ENCODE measurements around the gene PDP2. TPM values are rescaled to one million over a fixed set of nuclear protein-coding genes. Genes with fewer than 3 reads are reported as not detected.

The PDP2 gene, protein sequence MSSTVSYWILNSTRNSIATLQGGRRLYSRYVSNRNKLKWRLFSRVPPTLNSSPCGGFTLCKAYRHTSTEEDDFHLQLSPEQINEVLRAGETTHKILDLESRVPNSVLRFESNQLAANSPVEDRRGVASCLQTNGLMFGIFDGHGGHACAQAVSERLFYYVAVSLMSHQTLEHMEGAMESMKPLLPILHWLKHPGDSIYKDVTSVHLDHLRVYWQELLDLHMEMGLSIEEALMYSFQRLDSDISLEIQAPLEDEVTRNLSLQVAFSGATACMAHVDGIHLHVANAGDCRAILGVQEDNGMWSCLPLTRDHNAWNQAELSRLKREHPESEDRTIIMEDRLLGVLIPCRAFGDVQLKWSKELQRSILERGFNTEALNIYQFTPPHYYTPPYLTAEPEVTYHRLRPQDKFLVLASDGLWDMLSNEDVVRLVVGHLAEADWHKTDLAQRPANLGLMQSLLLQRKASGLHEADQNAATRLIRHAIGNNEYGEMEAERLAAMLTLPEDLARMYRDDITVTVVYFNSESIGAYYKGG
- 44.7 and 44.9 TPM in 2 replicates for total RNA-seq (2011; cell fraction: chromatin; rRNA removed; ENCODE audit: low replicate concordance)
- 21.3 and 22.0 TPM in 2 replicates for total RNA-seq (2011; cell fraction: nucleolus; rRNA removed)
- 27.4 and 39.0 TPM in 2 replicates for total RNA-seq (2011; cell fraction: nucleoplasm; rRNA removed)
- 5.5 and 6.7 TPM in 2 replicates for total RNA-seq (2014; rRNA removed)
- total RNA-seq (2014; rRNA removed; fragmentation: Illumina TruSeq; extraction: Trizol): 7.2 and 8.3 TPM in 2 replicates
- total RNA-seq (2015; rRNA removed; fragmentation: Illumina TruSeq; extraction: Trizol): 5.8 and 6.7 TPM in 2 replicates
- 17.7 and 18.5 TPM in 2 replicates for total RNA-seq (2021)
- polyA plus RNA-seq (2011; rRNA removed): 24.3 and 28.6 TPM in 2 replicates
- polyA plus RNA-seq (2011; cell fraction: cytosol; rRNA removed): 13.0 and 18.7 TPM in 2 replicates
- 14.8 and 18.4 TPM in 2 replicates for polyA plus RNA-seq (2011; cell fraction: nucleus; rRNA removed)
- polyA plus RNA-seq (2012): 5.3 and 7.2 TPM in 2 replicates
- polyA plus RNA-seq (2014; fragmentation: Illumina TruSeq; extraction: Trizol): 11.4 and 15.8 TPM in 2 replicates
- polyA plus RNA-seq (2014; fragmentation: Nextera tagmentation; extraction: Ambion mirVana): 1 to 10 TPM; 2.5 to 4.2 TPM
- polyA plus RNA-seq (2014; rRNA removed): 8.3 and 8.7 TPM in 2 replicates
- polyA minus RNA-seq (2011; rRNA and poly(A)+ RNA removed): 41.5 and 46.7 TPM in 2 replicates
- polyA minus RNA-seq (2011; cell fraction: cytosol; rRNA and poly(A)+ RNA removed): 15.2 and 19.5 TPM in 2 replicates
- polyA minus RNA-seq (2011; cell fraction: nucleus; rRNA and poly(A)+ RNA removed): 10.0 and 16.6 TPM in 2 replicates
- Bru-seq, nascent RNA: percentile 73 among the genes with signal in this experiment
- BruChase-seq, experiment 1, labeled RNA remaining after a 2-hour chase: percentile 74 among the genes with signal in this experiment
- BruChase-seq, experiment 2, labeled RNA remaining after a 6-hour chase: percentile 85 among the genes with signal in this experiment
- long read RNA-seq, experiment 1, full-length matches to known transcripts: 10 of 35 reads
- long read RNA-seq, experiment 1, partial matches to known transcripts: 5 of 35 reads
- long read RNA-seq, experiment 1, other reads (novel, unspliced or antisense): 20 of 35 reads
- long read RNA-seq, experiment 2, full-length matches to known transcripts: 3 of 11 reads
- long read RNA-seq, experiment 2, partial matches to known transcripts: 0 of 11 reads
- long read RNA-seq, experiment 2, other reads (novel, unspliced or antisense): 8 of 11 reads
- long read RNA-seq, experiment 3, full-length matches to known transcripts: 6 of 6 reads
- long read RNA-seq, experiment 3, partial matches to known transcripts: 0 of 6 reads
- long read RNA-seq, experiment 3, other reads (novel, unspliced or antisense): 0 of 6 reads

DNA sequence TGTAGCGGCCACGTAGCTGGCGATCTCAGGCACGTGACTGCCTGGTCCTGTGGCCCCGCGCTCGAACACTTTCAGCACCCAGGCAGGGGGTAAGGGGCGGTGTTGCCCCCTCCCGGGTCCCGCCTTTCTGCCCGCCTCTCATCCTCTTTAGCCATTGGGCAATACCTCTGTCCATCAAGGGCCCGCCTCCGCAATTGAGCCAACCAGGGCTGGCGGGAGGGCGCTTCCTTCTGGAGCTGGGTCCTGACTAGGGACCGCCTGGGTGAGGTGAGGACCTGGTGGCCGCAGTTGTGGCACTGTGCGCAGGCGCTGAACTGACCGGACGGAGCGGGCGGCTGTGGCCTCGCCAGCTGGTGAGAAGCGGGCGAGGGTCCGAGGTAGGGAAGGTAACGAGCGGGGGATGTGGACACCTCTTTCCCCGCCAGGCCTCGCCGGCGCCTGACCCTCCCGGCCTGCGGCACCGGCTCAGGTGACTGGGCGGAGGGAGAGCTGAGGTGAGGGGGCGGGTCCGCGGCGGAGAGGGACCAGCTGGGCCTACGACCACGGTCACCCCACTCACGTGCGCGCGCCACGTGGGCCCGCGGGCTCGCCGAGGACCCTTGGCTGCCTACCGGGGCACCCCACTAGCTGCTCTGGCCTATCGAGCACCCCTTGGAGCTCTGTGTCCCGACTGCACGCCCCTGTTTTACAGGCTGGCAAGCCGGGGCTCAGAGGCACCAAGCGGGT lies at the start of gene PDP2:
PDP2 (plus strand) TSS at position 228 of the 726 bp plus-strand sequence. CDS start 3,770 bp downstream, outside the sequence.
- CTCF ChIA-PET (ENCODE audit: low intra/inter-chr PET ratio): interaction anchor here (0.6 kb wide), 1 partner anchor 150 kb away, joined by 3 read pairs; no protein-coding TSS in a partner anchor
- peak within 1 kb of the TSS; percentile 72 for H3K4me3 ChIP-seq
- no peaks in the 10 kb centered on the region; the same call in none of the 2 replicates for H4K20me1 ChIP-seq (replicated peaks; ENCODE audit: control insufficient read depth, insufficient read depth, low read length)
- peak within 1 kb of the TSS; percentile 73 to 93 for H3K9ac ChIP-seq (ENCODE audit: insufficient read depth in 1 of 2, low read depth in 2 of 2, low read length in 2 of 2)
- intact Hi-C loops (cut with micrococcal nuclease): no loop called here
- in situ Hi-C loops (cut with MboI): no loop called here
- peak within 1 kb of the TSS; percentile 85 for H3K4me2 ChIP-seq (ENCODE audit: insufficient read depth, low read length)
- H3K4me1 ChIP-seq (replicated peaks in 1 of 2; ENCODE audit: control insufficient read depth in 2 of 2, insufficient read depth in 2 of 2, low read length in 2 of 2): peaks cover 19 to 35% of the 10 kb centered on the region in 2 experiments
- H3K27me3 ChIP-seq (ENCODE audit: control insufficient read depth in 2 of 2, insufficient read depth in 2 of 2, low read length in 2 of 2): no peaks in the 10 kb centered on the region
- peaks cover 26% of the 10 kb centered on the region for H3K36me3 ChIP-seq (ENCODE audit: control insufficient read depth, insufficient read depth, low read length)
- no peaks in the 10 kb centered on the region for H3K9me1 ChIP-seq (ENCODE audit: control insufficient read depth, insufficient read depth, low read length)
- no peaks in the 10 kb centered on the region for H3K9me3 ChIP-seq (replicated peaks; ENCODE audit: control insufficient read depth, insufficient read depth, low read depth, low read length)
- under 1% methylated on average over 34 of the region's 58 CpGs for WGBS (ENCODE audit: insufficient coverage, low coverage, missing lambda C conversion rate)
- H2AFZ ChIP-seq (ENCODE audit: low read depth, low read length): peak within 1 kb of the TSS; percentile 93
- H3K79me2 ChIP-seq (ENCODE audit: control insufficient read depth, insufficient read depth, low read length): peaks cover 20% of the 10 kb centered on the region
- ATAC-seq: peak; percentile 99
- TSS peak; percentile 61 for BruUV-seq (replicated peaks)
- peak; percentile 86 for FAIRE-seq
- peak; percentile 98 to 100 (median 99) for DNase-seq (ENCODE audit: extremely low read depth in 1 of 4, low spot score in 3 of 4)
- peak within 1 kb of the TSS; percentile 47 for H3K27ac ChIP-seq (ENCODE audit: extremely low read depth, low read depth, low read length)
- POLR2A ChIA-PET: interaction anchor here (0.5 to 2.0 kb wide), 7 partner anchors 10 to 1077 kb away, joined by 3 to 9 read pairs (median 4); partner anchors contain the start of gene DYNC1LI2
- TF ChIP-seq KLF13 (tag; IDR thresholded peaks at IDR 0.05; ENCODE audit: borderline replicate concordance, low read depth): peak; percentile 90; the same call in 1 of the 2 replicates
- peak; percentile 98 for TF ChIP-seq CXXC5 (CRISPR knock-in tag; IDR thresholded peaks at IDR 0.05)

Data from K562 (cell line).